H1 (cell line): ENCODE results near the gene SAT1. TPM values are rescaled to one million over a fixed set of nuclear protein-coding genes. Genes with fewer than 3 reads are reported as not detected.

Experiments used
- polyA plus RNA-seq, 7 experiments: library from polyadenylated mRNA; depleted of rRNA in 3 of 7; stranded (reverse) in 5 of 7; unstranded in 2 of 7; fragments of >200 nt in 5 of 7; fragments of 200-250 nt in 2 of 7; gene quantifications; 1 replicate in 5 of 7; 2 replicates in 1 of 7; 4 replicates in 1 of 7; pipeline versions ENCODE4 v1.2.1 to v1.2.3, GENCODE V29; 2011 to 2013; ENCODE audit warnings: missing spikeins in 2 of 7, mixed read lengths in 2 of 7
- small RNA-seq: library from polyadenylated mRNA; stranded (forward); fragments of <200 nt; extraction: miRNeasy Mini kit (QIAGEN cat#:217004); gene quantifications from one replicate; pipeline ENCODE3, GENCODE V24; 2013; ENCODE audit not compliant: insufficient read depth
- total RNA-seq: library from RNA; stranded (reverse); fragmentation: NEBNext Ultra II Directional; extraction: Animal tissue kit (Norgen Biotek cat#: 25700); gene quantifications from 2 replicates; pipeline ENCODE4 v1.2.1, GENCODE V29; 2021

Gene SAT1
- total and polyA plus RNA-seq, 2 of the 8 experiments (the other 6 are each of a cell fraction or from before 2014, with no cell fraction given), result 29.2 to 36.8 TPM

Small RNAs within 50 kb of the gene (small RNA-seq; reads per million reads assigned to genes)
- not detected for gene RF00019

Other genes starting within 250 kb of the SAT1 start
- 130 and 133 TPM in 2 replicates for gene PRDX4, start 115.7 kb upstream of the SAT1 start, total RNA-seq
- 109 and 130 TPM in 2 replicates for gene PRDX4, start 115.7 kb upstream of the SAT1 start, polyA plus RNA-seq (2011; rRNA removed)
- gene ACOT9, start 39.9 kb upstream of the SAT1 start, total RNA-seq, result 37.4 and 39.5 TPM in 2 replicates
- 12.4 and 20.7 TPM in 2 replicates for gene ACOT9, start 39.9 kb upstream of the SAT1 start, polyA plus RNA-seq (2011; rRNA removed)
- gene APOO, start 124.8 kb downstream of the SAT1 start, total RNA-seq, result 45.0 and 48.9 TPM in 2 replicates
- 25.7 and 39.7 TPM in 2 replicates for gene APOO, start 124.8 kb downstream of the SAT1 start, polyA plus RNA-seq (2011; rRNA removed)
- gene CXorf58, start 124.8 kb downstream of the SAT1 start, total RNA-seq, result not detected in 2 replicates
- gene CXorf58, start 124.8 kb downstream of the SAT1 start, polyA plus RNA-seq (2011; rRNA removed), result 0.05 TPM in 1 of 2 replicates, not detected in the other
- 8.5 and 8.9 TPM in 2 replicates for gene KLHL15, start 244.0 kb downstream of the SAT1 start, total RNA-seq
- 2.2 and 3.7 TPM in 2 replicates for gene KLHL15, start 244.0 kb downstream of the SAT1 start, polyA plus RNA-seq (2011; rRNA removed)